SK-N-SH treated with all-trans-retinoic acid at 6 μM for 48 hours (cell line): ENCODE results near the gene CCDC69.
A peak's percentile ranks its signal among the peaks of the same experiment; 100 is the strongest.

Experiments used
- ATAC-seq: fragments of 200-7000 bp; cut with Tn5 transposase; 3 replicates; pipeline ENCODE4 v1.9.1; 2020; ENCODE audit warnings: mild to moderate bottlenecking, moderate library complexity
- ARNTL ChIP-seq: fragments of 450-650 bp; formaldehyde crosslinking; IDR thresholded peaks from 2 replicates; pipeline ENCODE4 v1.5.0; 2020; ENCODE audit warnings: low read depth, mild to moderate bottlenecking, moderate library complexity, borderline replicate concordance
- BACH2 ChIP-seq: fragments of 250-450 bp; sonication (Bioruptor Pico); IDR thresholded peaks from 2 replicates; pipeline ENCODE4 v1.9.0; 2021; ENCODE audit warnings: mild to moderate bottlenecking, borderline replicate concordance
- CREB5 ChIP-seq: fragments of 250-450 bp; sonication (Bioruptor Pico); IDR thresholded peaks from 2 replicates; pipeline ENCODE4 v1.5.1; 2020; ENCODE audit warnings: low read depth, mild to moderate bottlenecking, moderate library complexity
- CSDC2 ChIP-seq: fragments of 250-450 bp; sonication (Bioruptor Pico); IDR thresholded peaks from 2 replicates; pipeline ENCODE4 v1.5.0; 2020; ENCODE audit warnings: mild to moderate bottlenecking, moderate library complexity
- ESRRG ChIP-seq: fragments of 250-450 bp; sonication (Bioruptor Pico); IDR thresholded peaks from 2 replicates; pipeline ENCODE4 v1.6.1; 2021; ENCODE audit warnings: mild to moderate bottlenecking
- GLIS3 ChIP-seq: fragments of 250-450 bp; sonication (Bioruptor Pico); IDR thresholded peaks from 2 replicates; pipeline ENCODE4 v1.5.0; 2020; ENCODE audit warnings: mild to moderate bottlenecking, moderate library complexity
- ISL1 ChIP-seq: fragments of 250-450 bp; sonication (Bioruptor Pico); IDR thresholded peaks from 2 replicates; pipeline ENCODE4 v2.1.2; 2022; ENCODE audit warnings: mild to moderate bottlenecking, moderate library complexity
- OSR1 ChIP-seq: fragments of 250-450 bp; sonication (Bioruptor Pico); IDR thresholded peaks from 2 replicates; pipeline ENCODE4 v1.8.0; 2022; ENCODE audit warnings: moderate library complexity, mild to moderate bottlenecking, inconsistent platforms
- PATZ1 ChIP-seq: fragments of 250-450 bp; sonication (Bioruptor Pico); IDR thresholded peaks from 2 replicates; pipeline ENCODE4 v1.8.0; 2020; ENCODE audit warnings: mild to moderate bottlenecking, moderate library complexity, borderline replicate concordance
- POU6F1 ChIP-seq: fragments of 250-450 bp; sonication (Bioruptor Pico); IDR thresholded peaks from 2 replicates; pipeline ENCODE4 v1.8.0; 2021; ENCODE audit warnings: low read depth, mild to moderate bottlenecking, moderate library complexity, borderline replicate concordance
- PPARA ChIP-seq: fragments of 250-450 bp; sonication (Bioruptor Pico); IDR thresholded peaks from 2 replicates; pipeline ENCODE4 v1.5.0; 2020; ENCODE audit warnings: mild to moderate bottlenecking, borderline replicate concordance
- RARB ChIP-seq: fragments of 250-450 bp; sonication (Bioruptor Pico); IDR thresholded peaks from 2 replicates; pipeline ENCODE4 v1.8.0; 2021; ENCODE audit warnings: mild to moderate bottlenecking, moderate library complexity
- SNAI2 ChIP-seq: fragments of 250-450 bp; sonication (Bioruptor Pico); IDR thresholded peaks from 2 replicates; pipeline ENCODE4 v1.5.0; 2020; ENCODE audit warnings: mild to moderate bottlenecking, moderate library complexity
- TCF4 ChIP-seq: fragments of 250-450 bp; sonication (Bioruptor Pico); IDR thresholded peaks from 2 replicates; pipeline ENCODE4 v1.8.0; 2021; ENCODE audit warnings: mild to moderate bottlenecking, moderate library complexity, borderline replicate concordance
- TOX ChIP-seq: fragments of 250-450 bp; sonication (Bioruptor Pico); IDR thresholded peaks from 2 replicates; pipeline ENCODE4 v1.8.0; 2021; ENCODE audit warnings: mild to moderate bottlenecking, moderate library complexity, borderline replicate concordance
- TSHZ2 ChIP-seq: fragments of 250-450 bp; sonication (Bioruptor Pico); IDR thresholded peaks from 2 replicates; pipeline ENCODE4 v1.5.0; 2020; ENCODE audit warnings: mild to moderate bottlenecking, moderate library complexity
- ZC3H10 ChIP-seq: fragments of 250-450 bp; sonication (Bioruptor Pico); IDR thresholded peaks from 2 replicates; pipeline ENCODE4 v1.5.1; 2021; ENCODE audit warnings: mild to moderate bottlenecking, moderate library complexity
- ZFP3 ChIP-seq: fragments of 250-450 bp; sonication (Bioruptor Pico); IDR thresholded peaks from 2 replicates; pipeline ENCODE4 v1.5.0; 2020; ENCODE audit warnings: mild to moderate bottlenecking, moderate library complexity
- ZFP30 ChIP-seq: fragments of 450-650 bp; formaldehyde crosslinking; IDR thresholded peaks from 2 replicates; pipeline ENCODE4 v1.5.0; 2022; ENCODE audit warnings: mild to moderate bottlenecking, moderate library complexity
- ZNF565 ChIP-seq: fragments of 450-650 bp; formaldehyde crosslinking; conservative IDR thresholded peaks from 2 replicates; pipeline ENCODE4 v1.5.0; 2020; ENCODE audit warnings: low read depth, mild to moderate bottlenecking, moderate library complexity
- ZNF70 ChIP-seq: fragments of 450-650 bp; formaldehyde crosslinking; IDR thresholded peaks from 2 replicates; pipeline ENCODE4 v1.5.0; 2020; ENCODE audit warnings: mild to moderate bottlenecking, moderate library complexity

Gene CCDC69

GRCh38 chr5:151150471-151151262 lies 73.2 kb downstream of the CCDC69 start:
- ATAC-seq: peak; percentile 76
- no peak for TF ChIP-seq ISL1 (CRISPR knock-in tag)
- no peak for TF ChIP-seq ZC3H10 (CRISPR knock-in tag)
- TF ChIP-seq SNAI2 (CRISPR knock-in tag): no peak
- TF ChIP-seq POU6F1 (CRISPR knock-in tag): no peak
- TF ChIP-seq OSR1 (CRISPR knock-in tag): no peak
- TF ChIP-seq BACH2 (CRISPR knock-in tag): no peak
- TF ChIP-seq ESRRG: no peak
- no peak for TF ChIP-seq PPARA (CRISPR knock-in tag)
- no peak for TF ChIP-seq ZNF565 (CRISPR knock-in tag)
- TF ChIP-seq GLIS3 (CRISPR knock-in tag): no peak
- TF ChIP-seq CREB5 (CRISPR knock-in tag): no peak

- no peak for ATAC-seq
- no peak for TF ChIP-seq RARB (CRISPR knock-in tag)
- no peak for TF ChIP-seq TCF4 (CRISPR knock-in tag)
- no peak for TF ChIP-seq TSHZ2 (CRISPR knock-in tag)
- no peak for TF ChIP-seq PPARA (CRISPR knock-in tag)
- no peak for TF ChIP-seq CREB5 (CRISPR knock-in tag)
- no peak for TF ChIP-seq POU6F1 (CRISPR knock-in tag)
- TF ChIP-seq ZNF70 (CRISPR knock-in tag): no peak
- no peak for TF ChIP-seq PATZ1 (CRISPR knock-in tag)
- no peak for TF ChIP-seq SNAI2 (CRISPR knock-in tag)
- TF ChIP-seq CSDC2 (CRISPR knock-in tag): no peak
- no peak for TF ChIP-seq ZFP30 (CRISPR knock-in tag)
- TF ChIP-seq ZNF565 (CRISPR knock-in tag): no peak
- no peak for TF ChIP-seq BACH2 (CRISPR knock-in tag)
- TF ChIP-seq GLIS3 (CRISPR knock-in tag): no peak
- TF ChIP-seq ISL1 (CRISPR knock-in tag): no peak
- no peak for TF ChIP-seq TOX
- TF ChIP-seq OSR1 (CRISPR knock-in tag): no peak
- no peak for TF ChIP-seq ARNTL
- no peak for TF ChIP-seq ZC3H10 (CRISPR knock-in tag)
- TF ChIP-seq ZFP3 (CRISPR knock-in tag): no peak
These were observed 75.3 kb downstream of the CCDC69 start for GRCh38 chr5:151148583-151148982.
